Epithelial cell of esophagus (primary cell): ENCODE results near the gene TEC.
"Not testable (repeated sequence)": the region's sequence is repeated elsewhere in the genome, so short reads cannot be mapped to it uniquely, and the experiment has no call there.

Experiments used
- DNase-seq: peaks from one replicate; pipeline ENCODE4 v3.0.0; 2010; ENCODE audit warnings: low read depth
- H3K4me3 ChIP-seq: 2 replicates; pipeline ENCODE4 v1.5.1; 2011; ENCODE audit warnings: mild to moderate bottlenecking, low read length, control low read depth
- CTCF ChIP-seq: IDR thresholded peaks from 2 replicates; pipeline ENCODE4 v1.5.1; 2011; ENCODE audit warnings: low read depth, mild to moderate bottlenecking, low read length, control low read depth, inconsistent platforms; ENCODE audit not compliant: insufficient read depth; ENCODE audit errors: missing control alignments

Gene TEC

GRCh38 chr4:48300004-48300403 is 30.4 kb upstream of the TEC start:
- no peak for TF ChIP-seq CTCF
- no peak for DNase-seq

GRCh38 chr4:48299560-48299959 is 29.9 kb upstream of the TEC start:
- no peak overlapping the region for H3K4me3 ChIP-seq
- DNase-seq: no peak
- no peak for TF ChIP-seq CTCF

More at GRCh38 chr4:48300004-48300403, 30.4 kb upstream of the TEC start:
- no peak overlapping the region for H3K4me3 ChIP-seq

GRCh38 chr4:48297256-48297846 is 27.7 kb upstream of the TEC start:
- peak; percentile 9 for DNase-seq
- TF ChIP-seq CTCF: no peak
- H3K4me3 ChIP-seq: no peak overlapping the region

- H3K4me3 ChIP-seq: no peak overlapping the region
- no peak for TF ChIP-seq CTCF
- no peak for DNase-seq
Measured at GRCh38 chr4:48296365-48296764, 26.7 kb upstream of the TEC start.

- no peak for TF ChIP-seq CTCF
- DNase-seq: no peak
- H3K4me3 ChIP-seq: no peak overlapping the region
Measured at GRCh38 chr4:48295116-48295515, 25.5 kb upstream of the TEC start.

- DNase-seq, H3K4me3 ChIP-seq: not testable (repeated sequence)
Measured at GRCh38 chr4:48292218-48292790, 22.7 kb upstream of the TEC start.

- peak; percentile 83 for TF ChIP-seq CTCF
- H3K4me3 ChIP-seq: no peak overlapping the region
- peak; percentile 56 for DNase-seq
Measured at GRCh38 chr4:48290146-48290772, 20.6 kb upstream of the TEC start.

- not testable (repeated sequence) for H3K4me3 ChIP-seq, DNase-seq
Measured at GRCh38 chr4:48286060-48286459, 16.4 kb upstream of the TEC start.

- not testable (repeated sequence) for H3K4me3 ChIP-seq, DNase-seq
Measured at GRCh38 chr4:48285640-48286039, 16.0 kb upstream of the TEC start.
